Bronchial epithelial cell (primary cell): ENCODE data around the gene RASSF1. TPM values are rescaled to one million over a fixed set of nuclear protein-coding genes. Genes with fewer than 3 reads are reported as not detected.

ENCODE experiments used
- DNase-seq: peaks from one replicate; pipeline ENCODE4 v3.0.0-alpha.2; 2010; ENCODE audit warnings: low read depth
- FAIRE-seq: peaks from 2 replicates; lab custom pipeline; 2011; peaks lifted over from hg19 to GRCh38; lab: Jason Lieb, UNC
- H3K27me3 ChIP-seq: 2 replicates; pipeline ENCODE4 v1.5.1; 2011; ENCODE audit warnings: low read length; ENCODE audit not compliant: control insufficient read depth, insufficient read depth
- H3K36me3 ChIP-seq: 2 replicates; pipeline ENCODE4 v1.5.1; 2011; ENCODE audit warnings: low read length; ENCODE audit not compliant: control insufficient read depth, insufficient read depth
- H3K4me3 ChIP-seq: 2 replicates; pipeline ENCODE4 v1.5.1; 2011; ENCODE audit warnings: mild to moderate bottlenecking, low read depth, low read length, control low read depth
- CTCF ChIP-seq: IDR thresholded peaks from 2 replicates; pipeline ENCODE4 v1.5.1; 2011; ENCODE audit warnings: mild to moderate bottlenecking, moderate library complexity, low read length, control low read depth, inconsistent platforms; ENCODE audit not compliant: insufficient read depth, severe bottlenecking
- total RNA-seq: library from RNA; depleted of rRNA; stranded (reverse); fragments of >200 nt; gene quantifications from 2 replicates; pipeline ENCODE4 v1.2.1, GENCODE V29; 2014

Gene RASSF1
- total RNA-seq, 1 donor from 2014 or later, result 25.5 TPM

DNA sequence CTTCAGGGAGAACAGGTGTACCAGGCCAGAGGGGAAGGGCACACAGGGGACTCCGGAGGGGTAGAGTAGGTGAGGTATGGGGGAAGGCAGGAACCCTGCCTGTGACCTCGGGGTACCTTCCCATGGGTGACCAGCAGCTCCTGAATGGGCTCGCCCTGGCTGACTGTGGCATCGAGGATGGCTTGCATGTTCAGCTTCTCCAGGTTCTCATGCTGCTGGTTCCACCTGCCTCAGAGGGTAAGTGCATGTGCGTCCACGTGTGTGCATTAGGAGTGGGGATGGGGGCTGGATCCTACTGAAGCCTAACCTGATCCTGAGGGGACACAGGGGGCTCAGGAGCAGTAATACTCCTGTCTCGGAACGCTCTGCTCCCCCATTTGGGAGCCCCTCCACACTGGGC is 4.4 kb upstream of the RASSF1 start:
- FAIRE-seq, result no peak
- no peak for DNase-seq
- peak overlapping the region; percentile 28 for H3K4me3 ChIP-seq
- no peak for TF ChIP-seq CTCF
- peaks cover 14% of the 10 kb centered on the region for H3K36me3 ChIP-seq
- H3K27me3 ChIP-seq, result no peaks in the 10 kb centered on the region

GRCh38 chr3:50342813-50343633 is 2.4 kb upstream of the RASSF1 start:
- Histone ChIP-seq H3K4me3 (no peak overlapping the region), H3K27me3 (no peaks in the 10 kb centered on the region), H3K36me3 (peaks cover 5% of the 10 kb centered on the region)
- FAIRE-seq, result no peak
- no peak for DNase-seq
- TF ChIP-seq CTCF, result no peak

DNA sequence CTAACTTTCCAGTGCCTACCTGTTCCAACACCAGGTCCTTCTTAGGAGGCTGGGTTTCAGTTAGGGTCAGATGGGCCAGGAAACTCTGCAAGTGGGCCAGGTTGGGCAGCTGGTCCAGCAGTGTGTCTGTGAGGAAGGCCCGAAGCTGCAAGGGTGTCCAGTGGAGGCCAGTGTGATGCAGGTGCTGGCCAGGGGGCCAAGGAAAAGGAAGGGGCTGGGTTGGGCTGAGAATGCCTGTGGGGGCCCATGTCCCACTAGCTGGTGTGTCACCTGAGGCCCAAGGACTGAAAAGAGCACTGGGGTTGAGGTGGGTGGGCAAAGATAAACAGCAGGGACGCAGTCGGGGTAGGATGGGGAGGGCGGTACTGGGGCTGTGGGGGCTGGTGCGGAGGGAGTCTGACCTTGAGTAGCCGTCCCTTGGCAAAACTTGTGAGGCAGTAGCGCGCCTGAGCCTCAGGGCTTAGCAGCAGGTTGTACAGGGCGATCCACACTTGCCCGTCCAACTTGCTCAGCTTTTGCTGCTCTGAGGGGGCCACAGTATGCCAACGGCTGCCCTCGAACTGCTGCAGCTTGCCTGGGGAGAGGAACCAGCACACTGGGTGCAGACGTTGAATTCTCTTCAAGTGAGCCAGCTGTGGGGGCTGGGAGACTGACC is 1.5 kb upstream of the RASSF1 start:
- no peak for DNase-seq
- TF ChIP-seq CTCF, result no peak
- no peaks in the 10 kb centered on the region for H3K36me3 ChIP-seq

GRCh38 chr3:50341537-50341936 is 901 bp upstream of the RASSF1 start:
- DNase-seq (no peak), FAIRE-seq (no peak)
- H3K27me3 ChIP-seq, result no peaks in the 10 kb centered on the region
- no peak overlapping the region for H3K4me3 ChIP-seq
- H3K36me3 ChIP-seq, result no peaks in the 10 kb centered on the region
- no peak for TF ChIP-seq CTCF

More for the DNA sequence above, 1.5 kb upstream of the RASSF1 start:
- Histone ChIP-seq H3K4me3 (no peak overlapping the region), H3K27me3 (no peaks in the 10 kb centered on the region)
- no peak for FAIRE-seq

- Histone ChIP-seq H3K4me3 (peak overlapping the region; percentile 44), H3K27me3 (no peaks in the 10 kb centered on the region), H3K36me3 (no peaks in the 10 kb centered on the region)
- DNase-seq, result no peak
- no peak for TF ChIP-seq CTCF
- no peak for FAIRE-seq
Measured at GRCh38 chr3:50340147-50340447, 539 bp downstream of the RASSF1 start.
